Endodermal cell (in vitro differentiated cells): ENCODE results near the gene PCOLCE2. TPM values are rescaled to one million over a fixed set of nuclear protein-coding genes. Genes with fewer than 3 reads are reported as not detected.
"Not testable (repeated sequence)": the region's sequence is repeated elsewhere in the genome, so short reads cannot be mapped to it uniquely, and the experiment has no call there.

ENCODE experiments used
- DNase-seq: peaks from one replicate; pipeline ENCODE4 v3.0.0-alpha.2; 2017
- H3K27ac ChIP-seq: 2 replicates; pipeline ENCODE4 v1.5.1; 2013; ENCODE audit warnings: mild to moderate bottlenecking, low read depth, low read length, moderate library complexity
- H3K27me3 ChIP-seq: 2 replicates; pipeline ENCODE4 v1.6.1; 2013; ENCODE audit warnings: mild to moderate bottlenecking, low read length, moderate library complexity; ENCODE audit not compliant: insufficient read depth, control insufficient read depth, poor library complexity, severe bottlenecking
- H3K36me3 ChIP-seq: 2 replicates; pipeline ENCODE4 v1.7.0; 2013; ENCODE audit warnings: mild to moderate bottlenecking, low read length, moderate library complexity; ENCODE audit not compliant: control insufficient read depth, insufficient read depth
- H3K4me1 ChIP-seq: one replicate; pipeline ENCODE4 v1.7.0; 2013; ENCODE audit warnings: low read length; ENCODE audit not compliant: control insufficient read depth, insufficient read depth
- H3K4me3 ChIP-seq: 2 replicates; pipeline ENCODE4 v1.5.1; 2013; ENCODE audit warnings: mild to moderate bottlenecking, low read length, moderate library complexity
- H3K9ac ChIP-seq: 2 replicates; pipeline ENCODE4 v1.6.1; 2013; ENCODE audit warnings: mild to moderate bottlenecking, low read length, moderate library complexity; ENCODE audit not compliant: poor library complexity, severe bottlenecking; ENCODE audit errors: extremely low read depth
- H3K9me3 ChIP-seq: 2 replicates; pipeline ENCODE4 v1.6.1; 2013; ENCODE audit warnings: mild to moderate bottlenecking, low read length, moderate library complexity; ENCODE audit not compliant: control insufficient read depth
- H3K27ac Mint-ChIP-seq: 2 replicates; pipeline ENCODE4 v1.8.0; 2020; ENCODE audit warnings: mixed read lengths
- H3K27me3 Mint-ChIP-seq: 2 replicates; pipeline ENCODE4 v1.8.0; 2021; ENCODE audit warnings: mild to moderate bottlenecking, mixed read lengths; ENCODE audit not compliant: insufficient read depth
- H3K36me3 Mint-ChIP-seq: 2 replicates; pipeline ENCODE4 v1.8.0; 2020; ENCODE audit warnings: low read depth, mixed read lengths
- H3K4me1 Mint-ChIP-seq: 2 replicates; pipeline ENCODE4 v1.8.0; 2020; ENCODE audit warnings: mixed read lengths
- H3K4me3 Mint-ChIP-seq: 2 replicates; pipeline ENCODE4 v1.8.0; 2020; ENCODE audit warnings: mild to moderate bottlenecking, moderate library complexity, mixed read lengths
- H3K9me3 Mint-ChIP-seq: 2 replicates; pipeline ENCODE4 v1.8.0; 2020; ENCODE audit warnings: mild to moderate bottlenecking, mixed read lengths
- WGBS, 2 experiments: methylation state at CpG; one replicate each; pipeline versions ENCODE4 v1.1.5 to v1.1.7; 2013; ENCODE audit warnings: missing lambda C conversion rate in 2 of 2, mixed read lengths in 1 of 2; ENCODE audit not compliant: insufficient coverage in 1 of 2, insufficient read length in 1 of 2; 5-methylcytosine and 5-hydroxymethylcytosine counted together
- total RNA-seq, 2 donors: library from RNA; stranded (reverse); fragmentation: NEBNext Ultra II Directional in 1 of 2; extraction: Animal tissue kit (Norgen Biotek cat#: 25700) in 1 of 2; gene quantifications; 2 replicates in 1 of 2; 3 replicates in 1 of 2; pipeline ENCODE4 v1.2.1, GENCODE V29; 2021
- TF ChIP-seq, protein P1 (sequence below): fragments of 200-600 bp; sonication (generic); conservative IDR thresholded peaks from 2 replicates; pipeline ENCODE4 v1.5.0; 2021; ENCODE audit warnings: antibody characterized with exemption, mild to moderate bottlenecking

The PCOLCE2 gene
- total RNA-seq, 2 donors from 2014 or later, result 17.0 to 18.0 TPM

DNA sequence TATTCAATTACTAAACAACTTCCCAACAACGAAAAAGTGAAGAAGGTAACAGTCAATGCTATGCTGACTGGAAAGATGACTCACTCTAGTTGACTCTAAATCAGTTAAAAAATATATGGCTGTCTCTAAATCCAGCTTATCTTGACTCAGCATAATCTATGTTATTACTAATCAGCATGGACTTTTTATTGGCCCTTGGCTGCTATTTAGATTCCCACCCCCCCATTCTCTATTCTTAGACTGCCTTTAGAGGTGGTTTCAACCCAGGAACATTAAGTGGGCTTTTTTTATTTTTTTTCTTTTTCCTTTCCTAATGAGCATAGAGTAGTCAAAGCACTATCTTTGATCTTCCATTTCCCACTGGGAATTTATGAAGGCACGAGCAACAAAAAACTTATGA is 1.9 kb downstream of the PCOLCE2 start:
- Histone ChIP-seq H3K27me3 (peaks cover 14% of the 10 kb centered on the region), H3K27ac (no peak overlapping the region), H3K36me3 (no peaks in the 10 kb centered on the region), H3K4me1 (no peaks in the 10 kb centered on the region), H3K9me3 (no peaks in the 10 kb centered on the region), H3K9ac (no peak overlapping the region), H3K4me3 (no peak overlapping the region)
- H3K9me3 Mint-ChIP-seq, result no peaks in the 10 kb centered on the region
- 91 to 94% methylated on average over 1 to 2 of the region's 2 CpGs for WGBS, 2 experiments
- H3K27ac Mint-ChIP-seq, result no peak overlapping the region
- no peak overlapping the region for H3K4me3 Mint-ChIP-seq
- H3K36me3 Mint-ChIP-seq, result no peaks in the 10 kb centered on the region
- no peak for DNase-seq
- H3K27me3 Mint-ChIP-seq, result peaks cover 12% of the 10 kb centered on the region
- H3K4me1 Mint-ChIP-seq, result peaks cover 10% of the 10 kb centered on the region
- TF ChIP-seq, protein P1, sequence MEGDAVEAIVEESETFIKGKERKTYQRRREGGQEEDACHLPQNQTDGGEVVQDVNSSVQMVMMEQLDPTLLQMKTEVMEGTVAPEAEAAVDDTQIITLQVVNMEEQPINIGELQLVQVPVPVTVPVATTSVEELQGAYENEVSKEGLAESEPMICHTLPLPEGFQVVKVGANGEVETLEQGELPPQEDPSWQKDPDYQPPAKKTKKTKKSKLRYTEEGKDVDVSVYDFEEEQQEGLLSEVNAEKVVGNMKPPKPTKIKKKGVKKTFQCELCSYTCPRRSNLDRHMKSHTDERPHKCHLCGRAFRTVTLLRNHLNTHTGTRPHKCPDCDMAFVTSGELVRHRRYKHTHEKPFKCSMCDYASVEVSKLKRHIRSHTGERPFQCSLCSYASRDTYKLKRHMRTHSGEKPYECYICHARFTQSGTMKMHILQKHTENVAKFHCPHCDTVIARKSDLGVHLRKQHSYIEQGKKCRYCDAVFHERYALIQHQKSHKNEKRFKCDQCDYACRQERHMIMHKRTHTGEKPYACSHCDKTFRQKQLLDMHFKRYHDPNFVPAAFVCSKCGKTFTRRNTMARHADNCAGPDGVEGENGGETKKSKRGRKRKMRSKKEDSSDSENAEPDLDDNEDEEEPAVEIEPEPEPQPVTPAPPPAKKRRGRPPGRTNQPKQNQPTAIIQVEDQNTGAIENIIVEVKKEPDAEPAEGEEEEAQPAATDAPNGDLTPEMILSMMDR, result no peak

DNA sequence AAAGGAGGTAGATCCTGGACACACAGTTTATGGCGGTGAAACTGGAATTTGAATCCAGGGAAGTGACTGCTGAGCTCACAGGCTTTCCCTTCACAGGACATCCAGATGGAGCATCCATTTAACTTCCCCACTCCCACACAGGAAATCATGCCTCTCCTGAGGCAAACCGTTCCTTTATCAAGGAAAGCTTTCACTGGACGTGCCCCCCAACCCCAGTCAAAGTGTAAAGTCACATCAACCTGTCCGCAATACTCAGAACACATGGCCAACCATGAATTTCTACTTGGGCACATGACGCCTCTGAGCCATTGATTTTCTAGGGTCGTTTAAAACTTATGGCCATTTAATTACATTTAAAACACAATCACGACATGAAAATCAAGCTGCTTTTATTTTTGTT is 2.9 kb downstream of the PCOLCE2 start:
- Histone ChIP-seq H3K4me1 (no peaks in the 10 kb centered on the region), H3K27me3 (peaks cover 14% of the 10 kb centered on the region), H3K9ac (no peak overlapping the region), H3K36me3 (no peaks in the 10 kb centered on the region), H3K9me3 (no peaks in the 10 kb centered on the region), H3K4me3 (no peak overlapping the region), H3K27ac (no peak overlapping the region)
- no peak for DNase-seq
- no peak overlapping the region for H3K4me3 Mint-ChIP-seq
- H3K4me1 Mint-ChIP-seq, result peaks cover 3% of the 10 kb centered on the region
- H3K27me3 Mint-ChIP-seq, result peaks cover 12% of the 10 kb centered on the region
- 83 to 88% methylated on average over 3 to 7 of the region's 7 CpGs for WGBS, 2 experiments
- no peak overlapping the region for H3K27ac Mint-ChIP-seq
- TF ChIP-seq, protein P1, result no peak
- no peaks in the 10 kb centered on the region for H3K9me3 Mint-ChIP-seq
- no peaks in the 10 kb centered on the region for H3K36me3 Mint-ChIP-seq

DNA sequence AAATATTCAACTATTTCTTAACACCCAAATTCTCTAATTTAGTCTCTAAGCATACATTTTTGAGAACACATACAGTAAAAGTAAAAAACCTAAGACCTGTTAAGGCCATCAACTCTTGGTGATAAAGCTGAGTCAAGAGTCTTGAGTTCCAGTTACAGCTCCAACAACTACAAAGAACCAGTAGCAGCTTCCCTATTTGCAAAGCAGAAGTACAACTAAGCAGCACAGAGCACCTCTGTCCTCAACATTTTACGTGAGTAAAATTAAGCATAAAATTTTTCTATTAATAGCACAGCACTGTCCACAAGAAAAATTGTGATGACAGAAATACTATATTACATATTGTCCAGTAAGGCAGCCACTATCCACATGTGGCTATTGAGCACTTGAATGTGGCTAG is 4.4 kb downstream of the PCOLCE2 start:
- peaks cover 3% of the 10 kb centered on the region for H3K27me3 Mint-ChIP-seq
- H3K4me1 Mint-ChIP-seq, result peaks cover 3% of the 10 kb centered on the region
- H3K4me3 Mint-ChIP-seq, result no peak overlapping the region
- Histone ChIP-seq H3K4me3 (no peak overlapping the region), H3K9ac (no peak overlapping the region), H3K27me3 (peaks cover 4% of the 10 kb centered on the region), H3K36me3 (no peaks in the 10 kb centered on the region), H3K4me1 (no peaks in the 10 kb centered on the region), H3K9me3 (no peaks in the 10 kb centered on the region), H3K27ac (no peak overlapping the region)
- no peaks in the 10 kb centered on the region for H3K9me3 Mint-ChIP-seq
- TF ChIP-seq, protein P1, result no peak
- H3K36me3 Mint-ChIP-seq, result no peaks in the 10 kb centered on the region
- no peak overlapping the region for H3K27ac Mint-ChIP-seq
- DNase-seq, result no peak
- 94% methylated on average over 1 of the region's 1 CpG; no CpG with 5 or more reads in 1 of the 2 experiments for WGBS, 2 experiments

DNA sequence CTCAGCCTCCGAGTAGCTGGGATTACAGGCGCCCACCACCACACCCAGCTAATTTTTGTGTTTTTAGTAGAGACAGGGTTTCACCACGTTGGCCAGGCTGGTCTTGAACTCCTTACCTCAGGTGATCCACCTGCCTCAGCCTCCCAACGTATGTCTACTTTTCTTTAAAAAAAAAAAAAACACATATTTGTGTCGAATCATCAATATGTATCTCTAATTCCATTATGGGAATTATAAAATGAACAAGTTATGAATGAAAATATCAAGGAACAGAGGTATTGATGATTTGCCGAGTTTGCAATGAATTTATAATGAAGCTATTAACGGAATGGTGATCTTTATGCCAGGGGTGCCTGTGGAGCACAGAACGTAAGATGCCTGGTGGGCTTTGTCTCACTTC is 5.3 kb downstream of the PCOLCE2 start:
- not testable (repeated sequence) for H3K4me3 ChIP-seq, H3K27ac Mint-ChIP-seq, H3K36me3 ChIP-seq, H3K9me3 Mint-ChIP-seq, H3K27me3 ChIP-seq, H3K27me3 Mint-ChIP-seq, H3K4me3 Mint-ChIP-seq, H3K9ac ChIP-seq, H3K9me3 ChIP-seq, H3K36me3 Mint-ChIP-seq, DNase-seq, H3K4me1 ChIP-seq, H3K27ac ChIP-seq, H3K4me1 Mint-ChIP-seq
- WGBS, 2 experiments, result 86 to 98% methylated on average over 6 to 8 of the region's 8 CpGs
